ENCODE results near the gene RALB.

Gene RALB

DNA sequence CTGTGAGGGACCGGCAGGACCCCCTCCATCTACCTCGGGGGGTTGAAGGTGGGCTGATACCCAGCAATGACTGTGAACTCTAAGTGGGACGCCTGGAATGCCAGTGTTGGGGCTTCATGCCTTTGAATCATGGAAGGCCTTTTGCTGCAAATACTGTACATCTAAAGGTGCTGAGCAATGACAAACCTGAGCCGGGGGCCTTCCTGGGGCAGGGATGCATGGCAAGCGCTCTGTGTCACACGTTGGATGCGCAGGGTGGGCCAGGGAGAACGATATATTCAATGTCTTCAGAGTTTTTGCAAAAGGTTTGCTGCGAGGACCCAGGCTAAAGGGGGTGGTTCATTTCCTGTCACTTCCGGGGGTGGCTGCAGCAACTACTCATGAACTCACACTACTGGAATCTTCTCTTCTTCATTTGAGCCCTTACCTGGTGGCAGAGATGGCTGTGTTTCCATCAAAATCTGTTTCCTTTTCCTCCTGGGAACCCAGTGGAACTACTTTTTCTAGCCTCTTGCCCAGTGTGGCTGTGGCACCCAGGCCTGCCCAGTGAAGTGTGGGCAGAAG is 69.2 kb downstream of the RALB start:
- no peak for DNase-seq
- Histone ChIP-seq H3K27me3 (replicated peaks) (peaks cover 13% of the 10 kb centered on the region), H3K36me3 (replicated peaks) (no peaks in the 10 kb centered on the region), H3K4me3 (ENCODE audit: low read depth, low read length) (no peak overlapping the region), H3K27ac (no peak overlapping the region)
- TF ChIP-seq, protein P1, sequence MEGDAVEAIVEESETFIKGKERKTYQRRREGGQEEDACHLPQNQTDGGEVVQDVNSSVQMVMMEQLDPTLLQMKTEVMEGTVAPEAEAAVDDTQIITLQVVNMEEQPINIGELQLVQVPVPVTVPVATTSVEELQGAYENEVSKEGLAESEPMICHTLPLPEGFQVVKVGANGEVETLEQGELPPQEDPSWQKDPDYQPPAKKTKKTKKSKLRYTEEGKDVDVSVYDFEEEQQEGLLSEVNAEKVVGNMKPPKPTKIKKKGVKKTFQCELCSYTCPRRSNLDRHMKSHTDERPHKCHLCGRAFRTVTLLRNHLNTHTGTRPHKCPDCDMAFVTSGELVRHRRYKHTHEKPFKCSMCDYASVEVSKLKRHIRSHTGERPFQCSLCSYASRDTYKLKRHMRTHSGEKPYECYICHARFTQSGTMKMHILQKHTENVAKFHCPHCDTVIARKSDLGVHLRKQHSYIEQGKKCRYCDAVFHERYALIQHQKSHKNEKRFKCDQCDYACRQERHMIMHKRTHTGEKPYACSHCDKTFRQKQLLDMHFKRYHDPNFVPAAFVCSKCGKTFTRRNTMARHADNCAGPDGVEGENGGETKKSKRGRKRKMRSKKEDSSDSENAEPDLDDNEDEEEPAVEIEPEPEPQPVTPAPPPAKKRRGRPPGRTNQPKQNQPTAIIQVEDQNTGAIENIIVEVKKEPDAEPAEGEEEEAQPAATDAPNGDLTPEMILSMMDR (IDR thresholded peaks at IDR 0.05; ENCODE audit: low read depth, low read length, missing control alignments), result no peak
- in situ Hi-C loops (cut with HindIII; ENCODE audit: low pct_ligation_motif_present, low sequenced_read_pairs), result no loop called here

DNA sequence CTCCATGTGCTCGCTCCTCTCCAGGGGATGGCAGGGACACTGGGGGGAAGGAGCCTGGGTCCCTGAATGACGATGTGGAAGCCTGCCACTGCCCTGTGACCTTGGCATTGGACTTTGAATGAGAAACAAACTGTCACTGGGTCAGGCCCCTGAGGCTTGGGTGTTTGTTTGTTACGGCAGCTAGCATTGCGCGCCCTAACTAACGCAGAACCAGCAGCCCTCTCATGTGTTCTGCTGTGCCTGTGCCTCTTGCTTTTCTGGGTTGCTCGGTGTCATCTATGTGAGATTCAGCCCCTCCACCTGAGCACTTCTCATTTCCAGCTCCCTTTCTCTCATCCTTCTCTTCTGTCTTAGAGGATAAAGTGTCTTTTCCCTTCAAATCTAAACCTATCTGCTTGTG is 69.7 kb downstream of the RALB start:
- no peak overlapping the region for H3K27ac ChIP-seq
- no peak overlapping the region for H3K4me3 ChIP-seq (ENCODE audit: low read depth, low read length)
- H3K27me3 ChIP-seq (replicated peaks), result peaks cover 13% of the 10 kb centered on the region
- in situ Hi-C loops (cut with HindIII; ENCODE audit: low pct_ligation_motif_present, low sequenced_read_pairs), result no loop called here
- TF ChIP-seq, protein P1 (IDR thresholded peaks at IDR 0.05; ENCODE audit: low read depth, low read length, missing control alignments), result no peak
- DNase-seq, result no peak
- no peaks in the 10 kb centered on the region for H3K36me3 ChIP-seq (replicated peaks)

- Histone ChIP-seq H3K4me3 (ENCODE audit: low read depth, low read length) (no peak overlapping the region), H3K27ac (no peak overlapping the region), H3K36me3 (replicated peaks) (no peaks in the 10 kb centered on the region), H3K27me3 (replicated peaks) (peaks cover 13% of the 10 kb centered on the region)
- in situ Hi-C loops (cut with HindIII; ENCODE audit: low pct_ligation_motif_present, low sequenced_read_pairs), result no loop called here
- DNase-seq, result no peak
- TF ChIP-seq, protein P1 (IDR thresholded peaks at IDR 0.05; ENCODE audit: low read depth, low read length, missing control alignments), result no peak
These were observed 70.6 kb downstream of the RALB start for GRCh38 chr2:120323214-120323613.

GRCh38 chr2:120323807-120324399 is 71.3 kb downstream of the RALB start:
- H3K27me3 ChIP-seq (replicated peaks), result peaks cover 14% of the 10 kb centered on the region
- DNase-seq, result no peak
- no peaks in the 10 kb centered on the region for H3K36me3 ChIP-seq (replicated peaks)
- no peak overlapping the region for H3K27ac ChIP-seq
- in situ Hi-C loops (cut with HindIII; ENCODE audit: low pct_ligation_motif_present, low sequenced_read_pairs), result no loop called here
- H3K4me3 ChIP-seq (ENCODE audit: low read depth, low read length), result no peak overlapping the region
- TF ChIP-seq, protein P1 (IDR thresholded peaks at IDR 0.05; ENCODE audit: low read depth, low read length, missing control alignments), result no peak

GRCh38 chr2:120324933-120325332 is 72.3 kb downstream of the RALB start:
- TF ChIP-seq, protein P1 (IDR thresholded peaks at IDR 0.05; ENCODE audit: low read depth, low read length, missing control alignments), result no peak
- Histone ChIP-seq H3K36me3 (replicated peaks) (no peaks in the 10 kb centered on the region), H3K27me3 (replicated peaks) (peaks cover 19% of the 10 kb centered on the region), H3K4me3 (ENCODE audit: low read depth, low read length) (no peak overlapping the region), H3K27ac (no peak overlapping the region)
- in situ Hi-C loops (cut with HindIII; ENCODE audit: low pct_ligation_motif_present, low sequenced_read_pairs), result no loop called here
- DNase-seq, result no peak

GRCh38 chr2:120326066-120326465 is 73.4 kb downstream of the RALB start:
- no peak overlapping the region for H3K4me3 ChIP-seq (ENCODE audit: low read depth, low read length)
- no peak overlapping the region for H3K27ac ChIP-seq
- TF ChIP-seq, protein P1 (IDR thresholded peaks at IDR 0.05; ENCODE audit: low read depth, low read length, missing control alignments), result no peak
- H3K36me3 ChIP-seq (replicated peaks), result no peaks in the 10 kb centered on the region
- no peak for DNase-seq
- peaks cover 24% of the 10 kb centered on the region for H3K27me3 ChIP-seq (replicated peaks)
- in situ Hi-C loops (cut with HindIII; ENCODE audit: low pct_ligation_motif_present, low sequenced_read_pairs), result no loop called here
